ENCODE data around the gene DNAH2.

GRCh38 chr17:7767004-7767403 lies 49.5 kb downstream of the DNAH2 start:
- TF ChIP-seq POLR2A (IDR thresholded peaks at IDR 0.05; ENCODE audit: borderline replicate concordance, extremely low read depth, insufficient read depth, insufficient read length) (no peak), POLR2AphosphoS5 (IDR thresholded peaks at IDR 0.05; ENCODE audit: low read depth, low read length) (no peak), EZH2phosphoT487 (IDR thresholded peaks at IDR 0.05; ENCODE audit: borderline replicate concordance) (no peak), ATF3 (IDR thresholded peaks at IDR 0.05) (no peak), CTCF (IDR thresholded peaks at IDR 0.05 in 2 of 3, conservative IDR thresholded peaks at IDR 0.05 in 1 of 3; ENCODE audit: borderline replicate concordance in 1 of 3, insufficient read depth in 1 of 3, low read depth in 2 of 3, low read length in 2 of 3) (no peak), SRF (IDR thresholded peaks at IDR 0.05; ENCODE audit: low read depth) (no peak), FOSL1 (IDR thresholded peaks at IDR 0.05; ENCODE audit: low read depth) (no peak)
